ENCODE data around the gene KPNA3. TPM values are rescaled to one million over a fixed set of nuclear protein-coding genes. Genes with fewer than 3 reads are reported as not detected.

The KPNA3 gene
- total and polyA plus RNA-seq, 12 donors: 22.5 to 79.1 (median 55.0) TPM

DNA sequence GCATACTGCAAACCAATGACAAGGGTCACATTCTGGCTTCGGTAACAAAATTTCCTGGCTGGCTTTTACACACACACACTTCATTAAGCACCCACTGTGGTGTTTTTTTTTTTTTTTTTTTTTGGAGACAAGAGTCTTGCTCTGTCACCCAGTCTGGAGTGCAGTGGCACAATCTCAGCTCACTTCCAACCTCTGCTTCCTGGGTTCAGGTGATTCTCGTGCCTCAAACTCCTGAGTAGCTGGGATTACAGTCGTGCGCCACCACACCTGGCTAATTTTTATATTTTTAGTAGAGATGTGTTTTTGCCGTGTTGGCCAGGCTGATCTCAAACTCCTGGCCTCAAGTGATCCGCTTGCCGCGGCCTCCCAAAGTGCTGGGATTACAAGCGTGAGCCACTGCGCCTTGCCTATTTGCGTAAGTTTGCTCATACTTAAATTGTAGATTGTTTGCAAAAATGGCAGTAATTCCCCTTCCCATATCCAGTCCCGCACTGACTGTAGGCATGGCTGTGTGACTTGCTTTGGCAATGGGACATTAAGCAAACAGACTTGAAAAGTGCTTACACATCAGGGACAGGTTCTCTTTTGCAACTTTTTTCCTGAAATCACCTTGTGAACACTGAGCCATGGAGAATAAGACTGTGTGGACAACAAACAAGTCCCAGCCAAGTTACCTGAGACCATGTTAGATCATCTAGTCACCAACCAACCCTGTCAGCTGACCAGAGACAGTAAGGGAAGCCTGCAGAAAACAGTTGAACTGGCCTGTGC, 59.1 kb downstream of the KPNA3 start:
- Histone ChIP-seq H3K36me3 (peaks cover 0 to 43% (median 0%) of the 10 kb centered on the region in 9 donors), H3K27ac (no peak overlapping the region), H3K27me3 (no peaks in the 10 kb centered on the region), H3K9me3 (no peaks in the 10 kb centered on the region), H3K4me3 (no peak overlapping the region), H3K4me1 (peaks cover 0 to 20% (median 9%) of the 10 kb centered on the region in 9 donors)
- WGBS, 2 donors: 84 to 89% methylated on average over 12 of the region's 12 CpGs
- ATAC-seq (no peak), DNase-seq (no peak)
- intact Hi-C loops (cut with DNase I): no loop called here
- TF ChIP-seq, protein P1, sequence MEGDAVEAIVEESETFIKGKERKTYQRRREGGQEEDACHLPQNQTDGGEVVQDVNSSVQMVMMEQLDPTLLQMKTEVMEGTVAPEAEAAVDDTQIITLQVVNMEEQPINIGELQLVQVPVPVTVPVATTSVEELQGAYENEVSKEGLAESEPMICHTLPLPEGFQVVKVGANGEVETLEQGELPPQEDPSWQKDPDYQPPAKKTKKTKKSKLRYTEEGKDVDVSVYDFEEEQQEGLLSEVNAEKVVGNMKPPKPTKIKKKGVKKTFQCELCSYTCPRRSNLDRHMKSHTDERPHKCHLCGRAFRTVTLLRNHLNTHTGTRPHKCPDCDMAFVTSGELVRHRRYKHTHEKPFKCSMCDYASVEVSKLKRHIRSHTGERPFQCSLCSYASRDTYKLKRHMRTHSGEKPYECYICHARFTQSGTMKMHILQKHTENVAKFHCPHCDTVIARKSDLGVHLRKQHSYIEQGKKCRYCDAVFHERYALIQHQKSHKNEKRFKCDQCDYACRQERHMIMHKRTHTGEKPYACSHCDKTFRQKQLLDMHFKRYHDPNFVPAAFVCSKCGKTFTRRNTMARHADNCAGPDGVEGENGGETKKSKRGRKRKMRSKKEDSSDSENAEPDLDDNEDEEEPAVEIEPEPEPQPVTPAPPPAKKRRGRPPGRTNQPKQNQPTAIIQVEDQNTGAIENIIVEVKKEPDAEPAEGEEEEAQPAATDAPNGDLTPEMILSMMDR (IDR thresholded peaks at IDR 0.05): no peak

DNA sequence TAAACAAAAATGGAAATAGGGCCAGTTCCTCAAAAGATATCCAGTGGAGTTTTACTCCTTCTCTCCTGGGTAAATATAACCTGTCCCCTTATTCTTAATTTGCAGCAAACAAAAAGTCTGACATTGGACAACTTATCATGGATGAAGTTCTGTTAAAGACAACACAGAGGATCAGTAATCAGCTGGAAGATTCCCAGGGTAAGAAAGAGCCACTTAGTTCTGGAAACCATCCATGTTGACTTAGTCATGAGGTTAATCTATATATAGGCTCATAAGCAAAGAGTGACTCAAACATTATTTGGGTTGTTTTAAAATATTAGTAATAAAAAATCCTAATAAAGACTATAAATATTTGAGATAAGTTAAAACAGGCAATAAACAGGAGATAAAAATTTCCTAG, 60.7 kb downstream of the KPNA3 start:
- Histone ChIP-seq H3K9me3 (no peaks in the 10 kb centered on the region), H3K4me3 (no peak overlapping the region), H3K27me3 (no peaks in the 10 kb centered on the region), H3K27ac (peak overlapping the region in 3 of 10 donors; percentile 29 to 38 (median 29)), H3K36me3 (peaks cover 0 to 55% (median 0%) of the 10 kb centered on the region in 9 donors), H3K4me1 (peaks cover 0 to 20% (median 9%) of the 10 kb centered on the region in 9 donors)
- intact Hi-C loops (cut with DNase I): no loop called here
- TF ChIP-seq, protein P1 (IDR thresholded peaks at IDR 0.05): no peak
- no peak for DNase-seq
- peak in 5 of 8 donors; percentile 53 to 89 (median 75) for ATAC-seq

DNA sequence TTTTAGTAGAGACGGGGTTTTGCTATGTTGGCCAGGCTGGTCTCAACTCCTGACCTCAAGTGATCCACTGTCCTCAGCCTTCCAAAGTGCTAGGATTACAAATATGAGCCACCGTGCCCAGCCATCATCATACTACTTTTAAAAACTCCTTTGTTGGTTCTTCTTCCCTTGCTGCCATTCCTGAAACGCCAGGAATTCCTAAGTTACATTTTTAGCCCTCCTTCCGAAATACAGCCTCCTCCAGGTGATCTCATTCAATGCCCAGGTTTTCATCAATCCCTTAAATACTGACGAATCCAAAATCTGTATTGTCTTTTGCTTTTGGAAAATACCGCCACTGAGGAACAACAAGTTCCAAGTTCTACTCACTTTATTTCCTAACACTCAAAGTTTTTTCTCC, 75.9 kb downstream of the KPNA3 start:
- Histone ChIP-seq H3K9me3 (peaks cover 0 to 28% (median 19%) of the 10 kb centered on the region in 11 donors), H3K4me3 (no peak overlapping the region), H3K4me1 (no peaks in the 10 kb centered on the region), H3K27me3 (no peaks in the 10 kb centered on the region), H3K36me3 (peaks cover 0 to 81% (median 49%) of the 10 kb centered on the region in 9 donors), H3K27ac (no peak overlapping the region)
- DNase-seq (no peak), ATAC-seq (no peak)
- intact Hi-C loops (cut with DNase I): no loop called here
- TF ChIP-seq, protein P1 (IDR thresholded peaks at IDR 0.05): no peak
- 90 to 94% methylated on average over 6 of the region's 6 CpGs for WGBS, 2 donors

DNA sequence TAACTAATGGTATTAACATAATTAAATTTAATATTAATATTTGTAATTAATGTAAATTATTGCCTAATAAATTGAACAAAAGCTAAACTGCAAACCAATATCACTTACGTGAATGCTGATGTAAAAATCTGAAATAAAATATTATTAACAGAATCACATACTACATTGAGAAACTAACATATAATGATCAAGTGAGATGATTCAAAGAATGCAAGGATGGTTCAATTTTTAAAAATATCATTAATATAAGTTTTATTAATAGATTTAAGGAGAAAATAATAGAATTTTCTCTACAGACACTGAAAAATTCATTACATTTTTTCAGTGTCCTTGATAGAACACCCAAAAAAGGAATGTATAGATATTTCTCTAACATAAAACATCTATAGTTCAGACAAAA, 77.7 kb downstream of the KPNA3 start:
- Histone ChIP-seq H3K9me3 (peaks cover 0 to 28% (median 19%) of the 10 kb centered on the region in 11 donors), H3K27me3 (no peaks in the 10 kb centered on the region), H3K36me3 (peaks cover 0 to 81% (median 41%) of the 10 kb centered on the region in 9 donors), H3K4me1 (peaks cover 0 to 4% (median 0%) of the 10 kb centered on the region in 9 donors), H3K4me3 (no peak overlapping the region), H3K27ac (no peak overlapping the region)
- no peak for DNase-seq
- TF ChIP-seq, protein P1 (IDR thresholded peaks at IDR 0.05): no peak
- 98% methylated on average over 1 of the region's 1 CpG for WGBS, 2 donors
- intact Hi-C loops (cut with DNase I): no loop called here
- no peak for ATAC-seq
